ENCODE data around the gene GRK5.

DNA sequence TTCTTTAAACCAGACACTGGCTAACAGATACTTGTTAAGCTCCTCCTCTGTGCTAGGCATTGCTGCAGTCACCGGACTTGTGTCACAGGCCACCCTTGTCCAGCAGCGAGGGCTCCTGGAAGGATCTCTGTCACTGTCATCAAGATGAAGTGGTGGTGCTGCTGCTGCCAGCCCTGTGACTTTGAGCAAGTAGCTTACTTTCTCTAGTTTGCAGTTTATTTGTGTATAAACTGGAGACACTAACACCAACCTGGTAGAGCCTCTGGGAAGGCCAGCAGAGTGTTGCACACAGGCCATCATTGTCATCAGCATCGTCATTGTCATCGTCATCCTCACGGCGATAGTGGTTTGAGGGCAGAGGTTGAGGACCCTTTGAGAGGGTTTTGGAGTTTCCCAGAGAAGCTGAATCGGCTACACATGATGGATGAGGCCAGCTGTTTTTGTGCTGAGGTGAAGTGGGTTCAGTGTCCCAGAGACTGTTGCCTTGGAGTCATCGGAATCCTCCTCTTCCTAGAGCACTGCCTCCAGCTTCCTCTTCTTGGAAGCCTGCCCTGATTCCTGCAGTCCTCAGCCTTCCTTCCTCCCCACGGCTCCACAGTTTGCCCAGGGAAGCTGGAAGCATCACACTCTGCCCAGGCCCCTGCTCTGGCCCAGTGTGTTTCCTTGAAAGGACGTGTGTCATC lies 128.4 kb downstream of the GRK5 start:
- TF ChIP-seq POLR2A (IDR thresholded peaks at IDR 0.05), result no peak
- TF ChIP-seq, protein P1, sequence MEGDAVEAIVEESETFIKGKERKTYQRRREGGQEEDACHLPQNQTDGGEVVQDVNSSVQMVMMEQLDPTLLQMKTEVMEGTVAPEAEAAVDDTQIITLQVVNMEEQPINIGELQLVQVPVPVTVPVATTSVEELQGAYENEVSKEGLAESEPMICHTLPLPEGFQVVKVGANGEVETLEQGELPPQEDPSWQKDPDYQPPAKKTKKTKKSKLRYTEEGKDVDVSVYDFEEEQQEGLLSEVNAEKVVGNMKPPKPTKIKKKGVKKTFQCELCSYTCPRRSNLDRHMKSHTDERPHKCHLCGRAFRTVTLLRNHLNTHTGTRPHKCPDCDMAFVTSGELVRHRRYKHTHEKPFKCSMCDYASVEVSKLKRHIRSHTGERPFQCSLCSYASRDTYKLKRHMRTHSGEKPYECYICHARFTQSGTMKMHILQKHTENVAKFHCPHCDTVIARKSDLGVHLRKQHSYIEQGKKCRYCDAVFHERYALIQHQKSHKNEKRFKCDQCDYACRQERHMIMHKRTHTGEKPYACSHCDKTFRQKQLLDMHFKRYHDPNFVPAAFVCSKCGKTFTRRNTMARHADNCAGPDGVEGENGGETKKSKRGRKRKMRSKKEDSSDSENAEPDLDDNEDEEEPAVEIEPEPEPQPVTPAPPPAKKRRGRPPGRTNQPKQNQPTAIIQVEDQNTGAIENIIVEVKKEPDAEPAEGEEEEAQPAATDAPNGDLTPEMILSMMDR (IDR thresholded peaks at IDR 0.05 in 4 of 5, conservative IDR thresholded peaks at IDR 0.05 in 1 of 5), result no peak
